H1 (cell line): ENCODE measurements around the gene PAX7. TPM values are rescaled to one million over a fixed set of nuclear protein-coding genes. Genes with fewer than 3 reads are reported as not detected.

Experiments used
- CEBPB ChIP-seq: IDR thresholded peaks from 2 replicates; pipeline ENCODE4 v1.6.1; 2012; ENCODE audit warnings: low read depth, low read length
- NANOG ChIP-seq: IDR thresholded peaks from 2 replicates; pipeline ENCODE4 v1.6.1; 2011; ENCODE audit warnings: low read length, low read depth, mild to moderate bottlenecking, inconsistent platforms; ENCODE audit not compliant: insufficient read depth, poor library complexity, severe bottlenecking
- PHF8 ChIP-seq: fragments of 200-600 bp; sonication (generic); conservative IDR thresholded peaks from 2 replicates; pipeline ENCODE4 v1.7.1; 2012; ENCODE audit warnings: low read depth, mild to moderate bottlenecking, inconsistent platforms, low read length, moderate library complexity
- RBBP5 ChIP-seq: IDR thresholded peaks from 2 replicates; pipeline ENCODE4 v1.7.1; 2012; ENCODE audit warnings: low read depth, mild to moderate bottlenecking, inconsistent platforms, low read length, moderate library complexity, borderline replicate concordance
- SUZ12 ChIP-seq: fragments of 200-600 bp; sonication (generic); IDR thresholded peaks from 2 replicates; pipeline ENCODE4 v1.6.1; 2012; ENCODE audit warnings: mild to moderate bottlenecking, inconsistent platforms, low read length, moderate library complexity, mixed read lengths
- polyA plus RNA-seq, 7 experiments: library from polyadenylated mRNA; depleted of rRNA in 3 of 7; stranded (reverse) in 5 of 7; unstranded in 2 of 7; fragments of >200 nt in 5 of 7; fragments of 200-250 nt in 2 of 7; gene quantifications; 1 replicate in 5 of 7; 2 replicates in 1 of 7; 4 replicates in 1 of 7; pipeline versions ENCODE4 v1.2.1 to v1.2.3, GENCODE V29; 2011 to 2013; ENCODE audit warnings: missing spikeins in 2 of 7, mixed read lengths in 2 of 7
- total RNA-seq: library from RNA; stranded (reverse); fragmentation: NEBNext Ultra II Directional; extraction: Animal tissue kit (Norgen Biotek cat#: 25700); gene quantifications from 2 replicates; pipeline ENCODE4 v1.2.1, GENCODE V29; 2021
- TF ChIP-seq, protein P1 (sequence below): fragments of 300-600 bp; sonication (generic); IDR thresholded peaks from 2 replicates; pipeline ENCODE4 v1.7.1; 2012; ENCODE audit warnings: low read length, moderate library complexity, mild to moderate bottlenecking, inconsistent platforms; ENCODE audit not compliant: insufficient replicate concordance

Gene PAX7
- total and polyA plus RNA-seq, 2 of the 8 experiments (the other 6 are each of a cell fraction or from before 2014, with no cell fraction given): not detected

DNA sequence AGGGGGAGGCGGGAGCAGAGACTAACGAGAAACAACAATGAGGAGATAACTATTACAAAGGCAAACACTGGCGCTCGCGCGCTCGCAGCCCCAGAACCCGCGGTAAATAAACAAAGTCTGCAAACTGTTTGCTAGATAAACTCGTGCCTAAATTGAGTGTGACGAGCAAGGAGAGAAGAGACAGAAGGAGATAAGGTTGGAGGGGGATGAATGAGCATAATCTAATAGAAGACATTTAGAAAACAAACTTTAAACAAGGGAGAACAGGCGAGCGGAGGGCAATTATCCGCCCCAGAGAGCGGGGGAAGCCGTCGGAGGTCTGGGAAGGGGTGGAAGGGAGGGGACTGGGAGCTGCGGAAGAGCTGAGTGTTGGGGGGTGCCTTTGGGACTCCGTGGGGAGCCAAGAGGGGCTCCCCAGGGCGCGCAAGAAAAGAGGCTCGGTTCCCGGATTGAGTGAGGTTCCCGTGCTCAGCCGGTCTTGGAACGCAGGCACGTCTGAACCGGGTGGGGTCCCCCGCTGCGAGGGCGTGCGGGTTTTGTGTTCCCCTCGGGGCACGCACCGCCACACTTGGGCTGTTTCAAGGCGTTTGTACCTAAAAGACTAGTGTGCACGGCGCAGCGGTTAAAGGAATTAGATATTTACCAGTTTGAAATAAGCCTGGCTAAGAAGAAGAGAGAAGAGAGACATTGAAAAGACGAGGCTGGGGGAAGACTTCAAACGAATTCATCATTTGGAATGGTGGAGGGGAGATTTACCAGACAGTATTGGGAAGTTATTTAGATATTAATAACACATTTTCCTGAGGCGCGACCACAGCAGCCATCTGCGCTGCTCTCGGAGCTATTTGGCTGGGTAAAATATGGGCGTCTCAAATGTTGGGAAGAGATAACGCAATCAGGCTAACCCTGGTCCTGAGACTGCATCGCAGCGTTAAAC, 10.6 kb downstream of the PAX7 start (continued):
- TF ChIP-seq, protein P1, sequence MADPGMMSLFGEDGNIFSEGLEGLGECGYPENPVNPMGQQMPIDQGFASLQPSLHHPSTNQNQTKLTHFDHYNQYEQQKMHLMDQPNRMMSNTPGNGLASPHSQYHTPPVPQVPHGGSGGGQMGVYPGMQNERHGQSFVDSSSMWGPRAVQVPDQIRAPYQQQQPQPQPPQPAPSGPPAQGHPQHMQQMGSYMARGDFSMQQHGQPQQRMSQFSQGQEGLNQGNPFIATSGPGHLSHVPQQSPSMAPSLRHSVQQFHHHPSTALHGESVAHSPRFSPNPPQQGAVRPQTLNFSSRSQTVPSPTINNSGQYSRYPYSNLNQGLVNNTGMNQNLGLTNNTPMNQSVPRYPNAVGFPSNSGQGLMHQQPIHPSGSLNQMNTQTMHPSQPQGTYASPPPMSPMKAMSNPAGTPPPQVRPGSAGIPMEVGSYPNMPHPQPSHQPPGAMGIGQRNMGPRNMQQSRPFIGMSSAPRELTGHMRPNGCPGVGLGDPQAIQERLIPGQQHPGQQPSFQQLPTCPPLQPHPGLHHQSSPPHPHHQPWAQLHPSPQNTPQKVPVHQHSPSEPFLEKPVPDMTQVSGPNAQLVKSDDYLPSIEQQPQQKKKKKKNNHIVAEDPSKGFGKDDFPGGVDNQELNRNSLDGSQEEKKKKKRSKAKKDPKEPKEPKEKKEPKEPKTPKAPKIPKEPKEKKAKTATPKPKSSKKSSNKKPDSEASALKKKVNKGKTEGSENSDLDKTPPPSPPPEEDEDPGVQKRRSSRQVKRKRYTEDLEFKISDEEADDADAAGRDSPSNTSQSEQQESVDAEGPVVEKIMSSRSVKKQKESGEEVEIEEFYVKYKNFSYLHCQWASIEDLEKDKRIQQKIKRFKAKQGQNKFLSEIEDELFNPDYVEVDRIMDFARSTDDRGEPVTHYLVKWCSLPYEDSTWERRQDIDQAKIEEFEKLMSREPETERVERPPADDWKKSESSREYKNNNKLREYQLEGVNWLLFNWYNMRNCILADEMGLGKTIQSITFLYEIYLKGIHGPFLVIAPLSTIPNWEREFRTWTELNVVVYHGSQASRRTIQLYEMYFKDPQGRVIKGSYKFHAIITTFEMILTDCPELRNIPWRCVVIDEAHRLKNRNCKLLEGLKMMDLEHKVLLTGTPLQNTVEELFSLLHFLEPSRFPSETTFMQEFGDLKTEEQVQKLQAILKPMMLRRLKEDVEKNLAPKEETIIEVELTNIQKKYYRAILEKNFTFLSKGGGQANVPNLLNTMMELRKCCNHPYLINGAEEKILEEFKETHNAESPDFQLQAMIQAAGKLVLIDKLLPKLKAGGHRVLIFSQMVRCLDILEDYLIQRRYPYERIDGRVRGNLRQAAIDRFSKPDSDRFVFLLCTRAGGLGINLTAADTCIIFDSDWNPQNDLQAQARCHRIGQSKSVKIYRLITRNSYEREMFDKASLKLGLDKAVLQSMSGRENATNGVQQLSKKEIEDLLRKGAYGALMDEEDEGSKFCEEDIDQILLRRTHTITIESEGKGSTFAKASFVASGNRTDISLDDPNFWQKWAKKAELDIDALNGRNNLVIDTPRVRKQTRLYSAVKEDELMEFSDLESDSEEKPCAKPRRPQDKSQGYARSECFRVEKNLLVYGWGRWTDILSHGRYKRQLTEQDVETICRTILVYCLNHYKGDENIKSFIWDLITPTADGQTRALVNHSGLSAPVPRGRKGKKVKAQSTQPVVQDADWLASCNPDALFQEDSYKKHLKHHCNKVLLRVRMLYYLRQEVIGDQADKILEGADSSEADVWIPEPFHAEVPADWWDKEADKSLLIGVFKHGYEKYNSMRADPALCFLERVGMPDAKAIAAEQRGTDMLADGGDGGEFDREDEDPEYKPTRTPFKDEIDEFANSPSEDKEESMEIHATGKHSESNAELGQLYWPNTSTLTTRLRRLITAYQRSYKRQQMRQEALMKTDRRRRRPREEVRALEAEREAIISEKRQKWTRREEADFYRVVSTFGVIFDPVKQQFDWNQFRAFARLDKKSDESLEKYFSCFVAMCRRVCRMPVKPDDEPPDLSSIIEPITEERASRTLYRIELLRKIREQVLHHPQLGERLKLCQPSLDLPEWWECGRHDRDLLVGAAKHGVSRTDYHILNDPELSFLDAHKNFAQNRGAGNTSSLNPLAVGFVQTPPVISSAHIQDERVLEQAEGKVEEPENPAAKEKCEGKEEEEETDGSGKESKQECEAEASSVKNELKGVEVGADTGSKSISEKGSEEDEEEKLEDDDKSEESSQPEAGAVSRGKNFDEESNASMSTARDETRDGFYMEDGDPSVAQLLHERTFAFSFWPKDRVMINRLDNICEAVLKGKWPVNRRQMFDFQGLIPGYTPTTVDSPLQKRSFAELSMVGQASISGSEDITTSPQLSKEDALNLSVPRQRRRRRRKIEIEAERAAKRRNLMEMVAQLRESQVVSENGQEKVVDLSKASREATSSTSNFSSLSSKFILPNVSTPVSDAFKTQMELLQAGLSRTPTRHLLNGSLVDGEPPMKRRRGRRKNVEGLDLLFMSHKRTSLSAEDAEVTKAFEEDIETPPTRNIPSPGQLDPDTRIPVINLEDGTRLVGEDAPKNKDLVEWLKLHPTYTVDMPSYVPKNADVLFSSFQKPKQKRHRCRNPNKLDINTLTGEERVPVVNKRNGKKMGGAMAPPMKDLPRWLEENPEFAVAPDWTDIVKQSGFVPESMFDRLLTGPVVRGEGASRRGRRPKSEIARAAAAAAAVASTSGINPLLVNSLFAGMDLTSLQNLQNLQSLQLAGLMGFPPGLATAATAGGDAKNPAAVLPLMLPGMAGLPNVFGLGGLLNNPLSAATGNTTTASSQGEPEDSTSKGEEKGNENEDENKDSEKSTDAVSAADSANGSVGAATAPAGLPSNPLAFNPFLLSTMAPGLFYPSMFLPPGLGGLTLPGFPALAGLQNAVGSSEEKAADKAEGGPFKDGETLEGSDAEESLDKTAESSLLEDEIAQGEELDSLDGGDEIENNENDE: no peak
- TF ChIP-seq SUZ12 (peak; percentile 67), RBBP5 (no peak), PHF8 (no peak), CEBPB (no peak), NANOG (no peak)
